Right cardiac atrium (tissue), 5 donors: ENCODE measurements around the gene KRT16. TPM values are rescaled to one million over a fixed set of nuclear protein-coding genes. Genes with fewer than 3 reads are reported as not detected.
"Not testable (repeated sequence)": the region's sequence is repeated elsewhere in the genome, so short reads cannot be mapped to it uniquely, and the experiment has no call there.

Experiments
- ATAC-seq, 2 donors: fragments of 200-7000 bp; cut with Tn5 transposase; one replicate each; pipeline versions ENCODE4 v1.8.0 to v1.9.1; 2020; ENCODE audit warnings: moderate library complexity in 2 of 2, mild to moderate bottlenecking in 1 of 2
- DNase-seq, 3 donors: peaks; one replicate each; pipeline ENCODE4 v3.0.0-alpha.2; 2020
- H3K27ac ChIP-seq: one replicate; pipeline ENCODE4 v1.5.1; 2013; ENCODE audit warnings: mild to moderate bottlenecking, low read length, control low read depth, moderate library complexity
- H3K27me3 ChIP-seq: one replicate; pipeline ENCODE4 v1.6.1; 2013; ENCODE audit not compliant: control insufficient read depth, insufficient read depth
- H3K4me1 ChIP-seq: one replicate; pipeline ENCODE4 v1.6.1; 2013; ENCODE audit warnings: low read length; ENCODE audit not compliant: control insufficient read depth, insufficient read depth
- H3K4me3 ChIP-seq: one replicate; pipeline ENCODE4 v1.5.1; 2013; ENCODE audit warnings: low read length, control low read depth
- H3K9me3 ChIP-seq: one replicate; pipeline ENCODE4 v1.6.1; 2013; ENCODE audit warnings: low read length; ENCODE audit not compliant: control insufficient read depth
- WGBS: extraction: QIAGEN DNeasy Blood & Tissue Kit; methylation state at CpG from one replicate; pipeline ENCODE4 v1.1.7; 2013; 5-methylcytosine and 5-hydroxymethylcytosine counted together
- intact Hi-C, 4 donors: fragments of 100-400 bp; cut with DNase I; formaldehyde crosslinking; loops; one replicate each; pipeline versions ENCODE4 v1.11.0 to v1.14.0; 2022 to 2023
- polyA plus RNA-seq: library from polyadenylated mRNA; stranded (reverse); fragments of 200-250 nt; gene quantifications from one replicate; pipeline ENCODE4 v1.2.3, GENCODE V29; 2013
- total RNA-seq, 4 donors: library from RNA; stranded (reverse); fragmentation: NEBNext Ultra II Directional; extraction: Animal tissue kit (Norgen Biotek cat#: 25700); gene quantifications; one replicate each; pipeline ENCODE4 v1.2.1, GENCODE V29; 2021
- donor health status: healthy with polysubstance abuse.
- donor health status: DM: no; HTN: yes; CAD: no.
- donor health status: DM: no; HTN: no; CAD: no.
- donor health status: DM: no; HTN: yes; CAD: no; lungs with severe emphysema.
- donor health status: DM: yes; HTN: yes; CAD: no.

Gene KRT16
- total and polyA plus RNA-seq, 5 donors: 0.27 TPM; not detected in 4

DNA sequence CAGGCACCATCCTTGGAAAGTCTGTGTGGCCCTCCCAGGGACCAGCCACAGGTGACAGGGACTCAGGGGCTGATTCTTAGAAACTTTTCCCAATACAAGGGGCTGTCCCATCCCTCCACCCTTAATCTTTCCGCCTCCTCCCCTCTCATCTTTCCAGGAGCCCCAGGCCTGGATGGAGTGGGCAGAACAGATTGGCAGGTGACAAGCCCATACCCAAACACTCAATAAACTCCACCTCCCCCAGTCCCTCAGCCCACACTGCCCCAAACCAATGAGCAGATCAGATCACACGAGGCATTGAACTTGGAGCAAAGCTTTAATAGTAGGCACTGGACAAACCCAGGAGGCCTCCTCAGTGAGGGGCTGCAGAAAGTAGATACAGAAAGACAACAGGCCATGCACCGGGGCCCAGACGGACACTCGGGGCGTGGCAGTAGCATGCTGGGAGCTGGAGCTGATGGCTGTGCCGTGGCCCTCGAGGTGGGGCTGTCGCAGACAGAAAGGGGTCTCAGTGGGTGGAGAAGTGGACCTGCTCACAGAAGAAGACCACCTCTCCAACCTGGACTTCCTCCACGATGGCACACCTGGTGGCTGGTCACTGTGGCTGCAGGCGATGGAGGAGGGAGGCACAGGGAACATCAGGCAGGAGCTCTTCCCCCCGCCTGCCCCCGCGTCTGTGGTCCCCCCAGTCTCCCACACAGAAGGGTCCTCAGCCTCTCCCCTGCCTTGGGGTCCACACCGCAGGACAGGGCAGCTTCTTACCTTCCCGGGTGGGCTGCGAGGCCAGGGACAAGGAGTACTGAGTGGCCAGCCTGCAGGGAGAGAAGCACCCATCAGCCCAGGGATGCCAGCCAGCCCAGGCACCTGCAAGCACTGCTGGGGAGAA lies 13.7 kb upstream of the KRT16 start:
- H3K27me3 ChIP-seq, H3K27ac ChIP-seq, ATAC-seq, DNase-seq, H3K4me1 ChIP-seq, H3K4me3 ChIP-seq, H3K9me3 ChIP-seq, intact Hi-C loops: not testable (repeated sequence)
- WGBS: 90% methylated on average over 17 of the region's 17 CpGs

- Histone ChIP-seq H3K9me3 (no peaks in the 10 kb centered on the region), H3K4me1 (no peaks in the 10 kb centered on the region), H3K4me3 (no peak overlapping the region), H3K27me3 (no peaks in the 10 kb centered on the region), H3K27ac (no peak overlapping the region)
- DNase-seq (peak in 1 of 3 donors; percentile 74), ATAC-seq (peak; percentile 36 to 63)
- WGBS: 54% methylated on average over 16 of the region's 16 CpGs
- intact Hi-C loops: no loop called here
These were observed 13.0 kb upstream of the KRT16 start for GRCh38 chr17:41625602-41626001.

DNA sequence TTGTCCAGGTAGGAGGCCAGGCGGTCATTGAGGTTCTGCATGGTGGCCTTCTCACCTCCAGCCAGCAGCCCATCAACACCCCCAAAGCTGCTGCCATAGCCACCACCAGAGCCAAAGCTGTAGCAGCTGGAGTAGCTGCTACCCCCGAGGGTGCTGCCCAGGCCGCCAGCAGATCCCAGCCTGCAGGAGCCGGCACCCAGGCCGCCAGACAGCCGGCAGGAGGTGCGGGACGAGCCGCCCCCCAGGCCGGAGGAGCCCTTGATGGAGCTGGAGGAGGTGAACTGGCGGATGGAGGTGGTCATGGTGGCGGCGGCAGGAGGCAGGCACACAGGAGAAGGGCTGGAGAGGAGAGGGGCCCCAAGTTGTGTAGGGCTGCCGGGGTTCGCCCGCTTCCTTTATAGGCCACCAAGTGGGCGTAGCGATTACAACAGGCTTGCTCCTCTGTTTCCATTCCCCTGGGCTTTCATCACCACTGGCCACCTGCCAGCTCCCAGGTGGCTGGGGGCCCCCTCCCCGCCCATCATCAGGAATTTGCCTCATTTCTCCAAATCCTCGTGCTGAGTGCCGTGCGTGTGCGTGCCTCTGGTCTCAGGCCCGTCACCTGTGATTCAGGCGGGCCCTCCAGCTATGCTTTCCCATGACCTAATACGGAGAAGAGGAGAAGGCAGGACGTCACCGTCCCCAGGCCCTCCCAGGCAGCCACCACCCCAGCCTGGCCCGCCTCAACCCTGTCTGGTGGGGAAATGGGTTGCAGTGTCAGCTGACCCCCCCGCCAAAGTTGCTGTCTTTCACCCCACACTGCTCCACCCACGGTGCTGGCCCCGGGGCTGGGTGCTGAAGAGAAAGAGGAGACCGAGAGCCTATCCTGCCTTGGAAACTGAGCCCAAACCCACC lies 11.9 kb upstream of the KRT16 start, which contains the start of gene KRT17:
Gene KRT17, minus strand, starts transcription at position 368 of the 894 bp plus-strand sequence. Its CDS starts 66 bp downstream, at position 302.
- Histone ChIP-seq H3K27ac (no peak within 1 kb of the TSS), H3K9me3 (no peaks in the 10 kb centered on the region), H3K4me1 (no peaks in the 10 kb centered on the region), H3K4me3 (no peak within 1 kb of the TSS), H3K27me3 (no peaks in the 10 kb centered on the region)
- ATAC-seq (no peak), DNase-seq (no peak)
- 78% methylated on average over 32 of the region's 33 CpGs for WGBS
- intact Hi-C loops: no loop called here

DNA sequence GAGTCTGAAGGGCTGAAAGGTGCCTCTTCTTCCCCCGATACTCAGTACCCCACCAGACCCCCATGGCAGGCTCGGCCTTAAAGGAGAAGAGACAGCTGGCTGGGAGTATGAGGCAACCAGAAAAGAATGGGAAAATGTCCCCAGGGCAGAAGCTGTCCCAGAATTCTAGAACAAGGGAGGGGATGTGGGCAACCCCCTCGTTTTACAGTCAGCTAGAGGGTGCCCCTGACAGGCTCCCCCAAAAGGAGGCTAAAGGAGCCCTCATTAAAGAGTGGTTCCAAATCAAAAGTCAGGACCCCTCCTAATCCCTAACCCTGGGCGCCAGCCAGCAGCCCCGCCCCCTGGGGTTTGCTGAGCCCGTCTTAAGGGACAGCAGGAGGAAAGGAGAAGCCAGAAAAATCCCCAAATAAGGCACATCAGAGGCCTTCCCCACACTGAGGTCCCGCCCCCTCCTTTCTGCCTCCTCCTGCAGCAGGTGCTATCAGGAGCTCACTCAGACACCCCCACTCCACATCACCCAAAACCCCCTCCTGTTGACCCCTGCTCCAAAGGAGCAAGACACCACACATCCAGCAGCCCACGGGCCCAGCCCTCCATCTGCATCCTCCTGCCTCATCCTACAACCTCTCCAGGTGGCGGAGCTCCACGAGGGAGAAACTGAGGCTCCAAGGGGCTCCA lies 10.8 kb upstream of the KRT16 start:
- DNase-seq, H3K4me1 ChIP-seq, H3K4me3 ChIP-seq, ATAC-seq, H3K27me3 ChIP-seq, intact Hi-C loops, H3K9me3 ChIP-seq, H3K27ac ChIP-seq: not testable (repeated sequence)
- 67% methylated on average over 10 of the region's 10 CpGs for WGBS

- H3K27ac ChIP-seq, H3K9me3 ChIP-seq, DNase-seq, H3K4me3 ChIP-seq, intact Hi-C loops, H3K27me3 ChIP-seq, ATAC-seq, H3K4me1 ChIP-seq: not testable (repeated sequence)
- 76% methylated on average over 19 of the region's 19 CpGs for WGBS
These were observed 10.0 kb upstream of the KRT16 start for GRCh38 chr17:41622340-41623183.

DNA sequence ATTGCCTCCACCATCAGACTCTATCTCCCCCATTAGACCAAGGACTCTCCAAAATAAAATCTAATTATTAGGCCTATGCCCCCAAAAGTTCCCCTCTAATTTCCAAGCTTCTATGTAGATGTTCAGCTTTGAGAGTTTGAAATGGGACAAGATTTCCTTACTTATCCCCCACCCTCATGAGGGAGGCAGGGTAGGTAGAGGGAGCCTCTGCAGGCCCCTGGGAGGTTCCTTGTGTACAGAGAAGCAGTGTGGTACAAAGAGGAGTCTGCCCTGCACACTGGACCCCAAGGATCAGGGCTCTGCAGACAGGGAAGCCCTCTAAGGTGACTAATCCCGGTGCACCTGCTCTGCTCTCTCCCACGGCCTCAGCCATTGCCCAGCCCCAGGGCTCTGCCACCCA lies 9.3 kb upstream of the KRT16 start:
- intact Hi-C loops: no loop called here
- DNase-seq (no peak), ATAC-seq (no peak)
- no peaks in the 10 kb centered on the region for H3K27me3 ChIP-seq
- WGBS: 86% methylated on average over 2 of the region's 2 CpGs
- no peak overlapping the region for H3K27ac ChIP-seq
- H3K4me1 ChIP-seq: no peaks in the 10 kb centered on the region
- H3K4me3 ChIP-seq: no peak overlapping the region
- H3K9me3 ChIP-seq: no peaks in the 10 kb centered on the region

DNA sequence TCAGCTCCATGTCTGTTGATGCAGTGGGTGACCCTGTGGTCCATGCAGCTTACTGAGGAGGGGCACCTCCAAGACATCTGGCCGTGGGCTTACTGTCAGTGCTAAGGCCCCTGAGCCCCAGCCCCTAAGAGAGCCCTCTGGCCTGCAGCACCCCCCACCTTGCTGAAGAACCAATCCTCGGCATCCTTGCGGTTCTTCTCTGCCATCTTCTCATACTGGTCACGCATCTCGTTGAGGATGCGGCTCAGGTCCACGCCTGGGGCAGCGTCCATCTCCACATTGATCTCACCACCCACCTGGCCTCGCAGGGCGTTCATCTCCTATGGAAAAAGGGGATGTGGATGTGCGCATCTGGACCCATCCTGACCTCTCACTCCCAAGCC lies 8.9 kb upstream of the KRT16 start:
- not testable (repeated sequence) for H3K4me1 ChIP-seq, DNase-seq

GRCh38 chr17:41620583-41621434 lies 8.2 kb upstream of the KRT16 start:
- ATAC-seq: no peak

More for the DNA sequence above, 8.9 kb upstream of the KRT16 start:
- H3K27me3 ChIP-seq, ATAC-seq, intact Hi-C loops, H3K27ac ChIP-seq, H3K4me3 ChIP-seq, H3K9me3 ChIP-seq: not testable (repeated sequence)
- 94% methylated on average over 11 of the region's 11 CpGs for WGBS

GRCh38 chr17:41619927-41620582 lies 7.5 kb upstream of the KRT16 start:
- DNase-seq, intact Hi-C loops, ATAC-seq, H3K27me3 ChIP-seq, H3K9me3 ChIP-seq, H3K27ac ChIP-seq, H3K4me1 ChIP-seq, H3K4me3 ChIP-seq: not testable (repeated sequence)
- WGBS: 82% methylated on average over 6 of the region's 6 CpGs

More at GRCh38 chr17:41620583-41621434, 8.2 kb upstream of the KRT16 start:
- WGBS: 67% methylated on average over 21 of the region's 21 CpGs
- intact Hi-C loops: no loop called here
- Histone ChIP-seq H3K4me3 (no peak overlapping the region), H3K9me3 (no peaks in the 10 kb centered on the region), H3K27me3 (no peaks in the 10 kb centered on the region), H3K4me1 (no peaks in the 10 kb centered on the region), H3K27ac (no peak overlapping the region)
- no peak for DNase-seq
